ENCODE results near the gene RNF213. TPM values are rescaled to one million over a fixed set of nuclear protein-coding genes. Genes with fewer than 3 reads are reported as not detected.

Gene RNF213
- total RNA-seq, 1 experiment from 2014 or later, result 44.5 TPM

DNA sequence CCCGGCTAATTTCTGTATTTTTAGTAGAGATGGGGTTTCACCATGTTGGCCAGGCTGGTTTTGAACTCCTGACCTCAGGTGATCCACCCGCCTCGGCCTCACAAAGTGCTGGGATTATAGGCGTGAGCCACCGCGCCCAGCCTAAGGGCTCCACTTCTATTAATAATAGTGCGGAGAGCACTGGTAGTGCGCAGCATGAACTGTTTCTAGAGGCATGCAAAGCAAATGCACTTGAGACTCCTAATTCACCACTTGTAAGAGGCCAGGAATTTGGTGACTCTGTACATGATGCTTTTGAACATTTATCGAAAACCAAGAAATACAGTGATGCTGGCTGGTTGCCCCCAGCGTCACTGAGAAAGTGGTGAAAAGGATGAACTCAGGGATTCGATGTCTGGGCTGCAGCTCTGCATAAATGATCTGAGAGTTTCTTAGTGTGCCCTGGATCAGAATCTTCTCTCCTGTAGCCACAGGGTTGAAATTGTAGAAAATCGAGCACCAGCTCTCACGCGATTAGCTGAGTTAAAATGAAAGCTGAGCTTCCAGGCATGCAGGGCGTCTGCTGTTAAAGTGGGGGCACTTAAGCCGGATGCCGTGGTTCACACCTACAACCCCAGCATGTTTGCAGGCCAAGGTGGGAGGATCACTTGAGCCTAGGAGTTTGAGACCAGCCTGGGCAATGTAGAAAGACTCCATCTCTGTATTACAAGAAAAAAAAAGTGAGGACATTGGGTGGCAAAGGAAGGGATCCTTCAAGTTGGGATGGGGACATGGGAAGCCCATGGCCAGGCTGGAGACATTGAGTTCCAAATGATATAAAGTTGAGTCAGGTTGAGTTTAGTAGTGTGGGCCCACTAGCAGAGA, 4.8 kb downstream of the RNF213 start:
- no peaks in the 10 kb centered on the region for H4K20me1 ChIP-seq (ENCODE audit: insufficient read depth)
- intact Hi-C loops (cut with micrococcal nuclease), result no loop called here
- no peak overlapping the region for H3K4me3 ChIP-seq (replicated peaks in 1 of 2; ENCODE audit: low read depth in 1 of 2, low read length in 2 of 2)
- H3K9me2 ChIP-seq (ENCODE audit: insufficient read depth), result no peaks in the 10 kb centered on the region
- no peak overlapping the region for H3K27ac ChIP-seq (ENCODE audit: low read depth, low read length)
- H3K9ac ChIP-seq (ENCODE audit: low read length), result no peak overlapping the region
- BruUV-seq (replicated peaks), result no TSS peak
- no peak for DNase-seq (ENCODE audit: low read depth, low spot score)
- no peak for ATAC-seq
- H3K36me3 ChIP-seq (ENCODE audit: control insufficient read depth in 1 of 2, insufficient read depth in 2 of 2, low read length in 2 of 2), result no peaks in the 10 kb centered on the region
- POLR2A ChIA-PET, result no interaction called here
- H3K4me2 ChIP-seq (ENCODE audit: low read length), result no peak overlapping the region
- CTCF ChIA-PET, result interaction anchor here (0.6 kb wide), 1 partner anchor 19 kb away, joined by 3 read pairs; no protein-coding TSS in a partner anchor
- RAD21 ChIA-PET (ENCODE audit: low non-redundant PET in 1 of 2, low total read pairs in 2 of 2, uncharacterized antibody in 2 of 2, unreplicated experiment in 2 of 2), result no interaction called here
- TF ChIP-seq, protein P1, sequence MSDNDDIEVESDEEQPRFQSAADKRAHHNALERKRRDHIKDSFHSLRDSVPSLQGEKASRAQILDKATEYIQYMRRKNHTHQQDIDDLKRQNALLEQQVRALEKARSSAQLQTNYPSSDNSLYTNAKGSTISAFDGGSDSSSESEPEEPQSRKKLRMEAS (IDR thresholded peaks at IDR 0.05), result no peak
- TF ChIP-seq EZH2phosphoT487 (IDR thresholded peaks at IDR 0.05; ENCODE audit: borderline replicate concordance) (no peak), EGR1 (IDR thresholded peaks at IDR 0.05; ENCODE audit: low read depth) (no peak), SP1 (IDR thresholded peaks at IDR 0.05; ENCODE audit: low read depth) (no peak), ELF1 (IDR thresholded peaks at IDR 0.05; ENCODE audit: borderline replicate concordance, low read depth) (no peak)
- H3K27me3 ChIP-seq (ENCODE audit: insufficient read depth, low read length), result no peaks in the 10 kb centered on the region
- no peak overlapping the region for H2AFZ ChIP-seq (ENCODE audit: low read depth, low read length, poor library complexity, severe bottlenecking)
- H3K79me2 ChIP-seq (ENCODE audit: insufficient read depth, low read length), result no peaks in the 10 kb centered on the region
- peaks cover 7 to 14% of the 10 kb centered on the region in 2 experiments for H3K4me1 ChIP-seq (ENCODE audit: control insufficient read depth in 1 of 2, insufficient read depth in 2 of 2, low read length in 2 of 2)
- H3K9me3 ChIP-seq (ENCODE audit: control insufficient read depth in 1 of 2, insufficient read depth in 1 of 2, low read depth in 1 of 2, low read length in 2 of 2), result no peaks in the 10 kb centered on the region

DNA sequence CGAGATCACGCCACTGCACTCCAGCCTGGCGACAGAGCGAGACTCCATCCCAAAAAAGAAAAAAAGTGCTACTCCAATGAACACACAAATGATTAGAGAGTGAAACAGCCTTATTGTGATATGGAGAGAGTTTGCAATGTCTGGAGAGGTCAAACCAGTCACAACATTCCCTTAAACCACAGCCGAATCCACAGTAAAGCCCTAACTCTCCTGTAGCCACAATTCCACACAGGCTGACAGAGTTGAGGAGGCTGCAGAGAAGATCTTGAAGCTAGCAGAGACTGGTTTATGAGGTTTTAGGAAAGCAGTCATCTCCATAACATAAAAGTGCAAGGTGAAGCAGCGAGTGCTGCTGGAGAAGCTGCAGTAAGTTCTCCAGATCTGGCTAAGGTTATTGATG, 6.7 kb downstream of the RNF213 start:
- Histone ChIP-seq H3K9ac (ENCODE audit: low read length) (no peak overlapping the region), H3K4me1 (ENCODE audit: control insufficient read depth in 1 of 2, insufficient read depth in 2 of 2, low read length in 2 of 2) (peaks cover under 1 to 2% of the 10 kb centered on the region in 2 experiments; a peak in 2 of 4 replicates), H3K4me3 (replicated peaks in 1 of 2; ENCODE audit: low read depth in 1 of 2, low read length in 2 of 2) (no peak overlapping the region), H3K27ac (ENCODE audit: low read depth, low read length) (no peak overlapping the region), H3K4me2 (ENCODE audit: low read length) (no peak overlapping the region), H2AFZ (ENCODE audit: low read depth, low read length, poor library complexity, severe bottlenecking) (no peak overlapping the region), H3K36me3 (ENCODE audit: control insufficient read depth in 1 of 2, insufficient read depth in 2 of 2, low read length in 2 of 2) (no peaks in the 10 kb centered on the region), H4K20me1 (ENCODE audit: insufficient read depth) (no peaks in the 10 kb centered on the region), H3K79me2 (ENCODE audit: insufficient read depth, low read length) (no peaks in the 10 kb centered on the region), H3K9me2 (ENCODE audit: insufficient read depth) (no peaks in the 10 kb centered on the region), H3K27me3 (ENCODE audit: insufficient read depth, low read length) (no peaks in the 10 kb centered on the region), H3K9me3 (ENCODE audit: control insufficient read depth in 1 of 2, insufficient read depth in 1 of 2, low read depth in 1 of 2, low read length in 2 of 2) (no peaks in the 10 kb centered on the region)
- intact Hi-C loops (cut with micrococcal nuclease), result no loop called here
- DNase-seq (ENCODE audit: low read depth, low spot score) (no peak), ATAC-seq (no peak)
- ChIA-PET RAD21 (ENCODE audit: low non-redundant PET in 1 of 2, low total read pairs in 2 of 2, uncharacterized antibody in 2 of 2, unreplicated experiment in 2 of 2) (no interaction called here), CTCF (no interaction called here), POLR2A (no interaction called here)
- BruUV-seq (replicated peaks), result no TSS peak
- TF ChIP-seq REST (IDR thresholded peaks at IDR 0.05; ENCODE audit: low read depth), result no peak
- TF ChIP-seq JUND (IDR thresholded peaks at IDR 0.05), result no peak
- TF ChIP-seq, protein P1 (IDR thresholded peaks at IDR 0.05), result no peak
- TF ChIP-seq FOSL1 (IDR thresholded peaks at IDR 0.05; ENCODE audit: low read depth), result no peak
- no peak for TF ChIP-seq CEBPB (IDR thresholded peaks at IDR 0.05; ENCODE audit: low read depth)
- TF ChIP-seq YY1 (IDR thresholded peaks at IDR 0.05; ENCODE audit: extremely low read depth, insufficient replicate concordance, low read depth, low read length), result no peak
- no peak for TF ChIP-seq ZNF274 (IDR thresholded peaks at IDR 0.05; ENCODE audit: low read depth, low read length)
- TF ChIP-seq EZH2 (IDR thresholded peaks at IDR 0.05), result no peak
- TF ChIP-seq, protein P2, sequence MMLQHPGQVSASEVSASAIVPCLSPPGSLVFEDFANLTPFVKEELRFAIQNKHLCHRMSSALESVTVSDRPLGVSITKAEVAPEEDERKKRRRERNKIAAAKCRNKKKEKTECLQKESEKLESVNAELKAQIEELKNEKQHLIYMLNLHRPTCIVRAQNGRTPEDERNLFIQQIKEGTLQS (IDR thresholded peaks at IDR 0.05), result no peak
- TF ChIP-seq CBX3 (IDR thresholded peaks at IDR 0.05; ENCODE audit: low read depth), result no peak
- no peak for TF ChIP-seq SRF (IDR thresholded peaks at IDR 0.05; ENCODE audit: low read depth)
- no peak for TF ChIP-seq EZH2phosphoT487 (IDR thresholded peaks at IDR 0.05; ENCODE audit: borderline replicate concordance)
- no peak for TF ChIP-seq EGR1 (IDR thresholded peaks at IDR 0.05; ENCODE audit: low read depth)
- no peak for TF ChIP-seq POLR2A (IDR thresholded peaks at IDR 0.05; ENCODE audit: borderline replicate concordance, extremely low read depth, insufficient read depth, insufficient read length)
